Esophagus squamous epithelium (tissue), 4 donors: ENCODE data around the gene PABPN1.

Experiments used
- CTCF ChIP-seq, 6 experiments: fragments of 450-650 bp in 4 of 6; fragments of 200-600 bp in 2 of 6; sonication (generic) in 2 of 6; IDR thresholded peaks; one replicate each; pipeline ENCODE4 v1.5.1; 2016 to 2019; ENCODE audit warnings: antibody characterized with exemption in 6 of 6, mild to moderate bottlenecking in 4 of 6, moderate library complexity in 4 of 6
- POLR2A ChIP-seq, 4 donors: fragments of 450-650 bp; IDR thresholded peaks; one replicate each; pipeline ENCODE4 v1.6.1; 2017; ENCODE audit warnings: antibody characterized with exemption in 4 of 4, mild to moderate bottlenecking in 4 of 4, moderate library complexity in 3 of 4

- no peak for TF ChIP-seq CTCF (IDR thresholded peaks at IDR 0.05)
- no peak for TF ChIP-seq POLR2A (IDR thresholded peaks at IDR 0.05)
Measured at GRCh38 chr14:23316300-23316699, 5.0 kb upstream of the PABPN1 start.
